Hippocampal formation (tissue), 2 donors: ENCODE data around the gene COL27A1.

Experiments used
- DNase-seq, 2 donors: peaks; one replicate each; lab custom pipeline; 2025; lab: John Stamatoyannopoulos, UW

Gene COL27A1

GRCh38 chr9:114168281-114169028, 13.1 kb downstream of the COL27A1 start:
- no peak for DNase-seq

- no peak for DNase-seq
Measured at GRCh38 chr9:114169029-114169951, 14.0 kb downstream of the COL27A1 start.

DNA sequence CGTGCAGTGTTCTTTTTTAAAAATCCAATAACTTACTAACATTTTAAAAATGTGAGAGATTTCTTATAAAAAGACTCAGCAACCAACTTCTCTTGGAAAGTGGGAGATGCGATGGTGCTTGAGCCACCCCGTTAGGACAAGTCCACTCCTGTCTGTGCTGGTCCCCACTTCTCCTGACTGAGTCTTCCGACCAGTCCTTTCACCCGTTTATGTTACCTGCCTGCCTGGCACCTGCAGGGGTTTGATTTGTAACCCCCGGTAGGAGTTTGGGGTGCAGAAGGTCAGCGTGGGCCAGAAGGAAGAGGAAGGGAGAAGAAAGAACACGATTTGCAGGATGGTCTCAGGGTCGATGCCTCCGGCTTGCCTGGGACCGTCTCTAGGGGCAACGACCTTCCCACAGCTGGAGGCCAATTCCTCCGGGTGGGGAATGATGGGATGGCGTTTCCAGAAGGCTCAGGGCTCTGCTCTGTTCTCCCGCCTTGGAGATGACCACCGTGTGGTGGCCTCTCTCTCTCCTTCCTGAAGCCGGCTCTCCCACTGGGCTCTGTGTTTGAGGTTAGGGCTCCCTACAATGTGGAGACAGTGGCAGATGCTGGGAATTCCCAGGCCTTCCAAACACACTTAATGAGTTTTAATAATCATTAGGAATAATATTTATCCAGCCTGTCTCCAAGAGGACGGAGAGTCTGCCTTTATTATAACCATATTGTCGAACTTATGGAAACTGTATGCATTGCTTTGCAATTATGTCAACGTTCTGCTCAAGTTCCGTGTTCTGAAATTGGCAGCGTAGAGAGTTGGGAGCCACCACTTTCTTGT, 14.8 kb downstream of the COL27A1 start:
- no peak for DNase-seq

- no peak for DNase-seq
Measured at GRCh38 chr9:114170771-114171461, 15.6 kb downstream of the COL27A1 start.

- DNase-seq = no peak
Measured at GRCh38 chr9:114171500-114171899, 16.2 kb downstream of the COL27A1 start.

DNA sequence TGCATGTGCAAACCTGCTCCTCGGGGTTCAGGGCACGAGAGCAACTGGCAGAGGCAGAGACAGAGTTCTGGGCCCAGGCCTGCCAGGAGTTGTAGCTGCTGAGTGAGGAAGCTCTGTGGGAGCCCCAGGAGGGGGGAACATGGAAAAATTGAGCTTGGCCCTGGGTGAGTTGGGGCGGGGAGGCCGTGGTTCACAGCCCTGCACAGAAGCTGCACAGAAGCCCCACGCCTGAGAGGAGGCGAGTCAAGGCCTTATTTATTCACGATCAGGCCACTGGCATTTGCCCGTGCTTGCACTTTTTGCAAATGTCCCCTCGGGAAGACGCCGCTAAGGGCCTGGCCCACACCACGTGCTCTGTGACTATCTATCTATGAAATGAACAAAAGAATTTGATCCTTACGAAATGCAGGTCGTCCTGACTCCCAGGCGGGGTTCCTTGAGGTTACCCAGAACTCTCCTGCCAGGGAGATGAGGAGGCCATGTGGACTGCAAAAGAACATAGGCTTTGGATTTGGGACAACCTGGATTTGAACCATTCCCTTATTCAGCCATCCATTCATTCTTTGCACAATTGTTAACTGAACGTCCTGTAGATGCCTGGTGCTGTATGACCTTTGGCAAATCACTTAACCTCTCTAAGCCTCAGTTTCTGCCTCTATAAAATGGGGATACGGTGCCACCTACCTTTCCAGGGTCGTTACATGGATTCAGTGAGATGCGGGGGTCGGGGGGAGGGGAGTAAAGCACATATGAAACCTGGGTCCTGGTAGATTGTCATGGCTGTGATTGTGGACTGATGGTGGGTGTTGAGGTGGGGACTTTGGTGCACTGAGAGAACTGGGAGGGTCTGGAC, 17.9 kb downstream of the COL27A1 start:
- no peak for DNase-seq

DNA sequence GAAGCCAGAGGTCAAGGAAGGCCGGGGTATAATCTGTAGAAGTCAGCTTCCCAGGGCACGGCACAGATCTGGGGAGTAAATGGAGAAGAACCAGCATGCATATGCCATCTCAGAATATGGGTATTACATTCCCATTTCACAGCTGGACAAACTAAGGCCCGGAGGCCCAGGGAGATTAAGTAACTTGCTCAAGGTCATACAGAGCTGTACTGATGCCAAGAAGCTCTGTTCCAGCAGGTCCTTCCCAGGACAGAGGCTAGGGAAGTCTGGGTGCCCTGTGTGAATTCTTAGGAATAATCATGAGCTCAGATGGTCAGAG, 19.2 kb downstream of the COL27A1 start:
- no peak for DNase-seq

DNA sequence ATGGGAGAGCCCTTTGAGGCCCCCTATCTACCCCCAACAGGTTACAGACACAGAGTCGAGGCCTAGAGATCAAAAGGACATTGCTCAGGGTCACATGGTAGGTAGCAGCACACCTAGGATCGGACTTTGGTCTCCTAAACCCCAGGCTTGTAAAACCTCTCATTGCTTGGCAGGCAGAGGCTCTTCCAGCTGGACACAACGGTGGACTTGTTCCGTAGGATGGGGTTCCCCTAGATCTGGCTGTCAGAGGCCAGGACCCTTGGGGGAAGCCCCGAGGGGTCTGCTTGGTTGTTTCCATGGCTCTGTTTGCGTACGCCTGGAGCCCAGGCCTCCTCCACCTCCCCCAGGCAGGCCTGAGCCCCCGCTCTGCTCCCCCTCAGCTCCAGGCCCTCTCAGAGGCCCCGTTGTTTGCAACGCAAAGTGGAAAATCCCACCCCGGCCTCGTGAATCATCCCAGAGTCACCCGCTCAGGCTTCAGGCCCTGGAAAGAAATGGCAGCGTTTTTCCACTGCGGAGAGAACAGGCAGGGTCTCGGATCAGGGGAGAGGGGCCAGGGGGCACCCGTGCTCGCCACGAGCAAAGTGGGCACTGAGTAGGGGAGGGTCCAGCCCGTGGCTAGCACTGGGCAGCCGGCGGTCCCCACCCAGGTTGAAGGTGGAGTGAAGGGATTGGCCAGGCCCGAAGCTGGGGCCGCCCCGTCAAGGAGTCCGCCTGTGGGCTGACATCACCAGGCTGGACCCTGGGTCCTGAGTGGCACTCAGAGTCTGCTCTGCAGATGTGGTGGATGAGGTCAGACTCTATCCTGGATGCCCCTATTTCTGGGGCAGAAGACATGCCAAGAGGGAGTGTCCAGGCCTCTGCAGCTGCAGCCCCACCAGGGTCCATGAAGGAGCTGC, 19.8 kb downstream of the COL27A1 start:
- DNase-seq = peak in 1 of 2 donors; percentile 56

DNA sequence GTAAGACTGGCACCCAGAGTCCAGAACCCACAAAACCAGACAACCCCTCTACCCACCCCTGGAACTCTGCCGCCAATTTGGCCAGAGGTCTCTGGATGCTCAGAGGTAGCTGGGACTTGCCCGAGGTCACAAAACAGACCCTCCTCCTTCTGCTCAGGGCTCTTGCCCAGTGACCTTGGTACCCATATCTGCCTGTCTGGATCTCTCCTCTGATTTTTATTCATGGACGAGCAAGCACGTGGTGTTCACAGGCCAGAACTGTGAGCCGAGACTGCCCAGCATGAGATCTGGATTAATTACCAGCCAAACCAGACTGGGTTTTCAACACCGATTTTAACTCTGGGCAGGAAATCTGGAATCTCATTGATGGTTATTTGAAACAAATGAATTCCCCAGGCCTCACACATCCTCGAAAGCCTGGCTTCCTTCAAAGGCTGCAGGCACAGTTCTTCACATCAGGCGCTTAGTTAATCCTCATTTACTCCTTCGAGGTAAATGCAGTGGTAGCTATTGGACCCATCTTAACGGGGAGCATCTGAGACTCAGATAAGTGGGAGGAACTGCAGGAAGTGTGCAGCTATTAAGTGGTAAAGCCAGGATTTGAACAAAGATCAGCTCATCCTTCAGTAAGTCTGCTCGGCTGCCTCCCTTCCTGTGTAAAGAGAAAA, 21.4 kb downstream of the COL27A1 start:
- DNase-seq = no peak

GRCh38 chr9:114177423-114178064, 22.2 kb downstream of the COL27A1 start:
- DNase-seq = no peak

DNA sequence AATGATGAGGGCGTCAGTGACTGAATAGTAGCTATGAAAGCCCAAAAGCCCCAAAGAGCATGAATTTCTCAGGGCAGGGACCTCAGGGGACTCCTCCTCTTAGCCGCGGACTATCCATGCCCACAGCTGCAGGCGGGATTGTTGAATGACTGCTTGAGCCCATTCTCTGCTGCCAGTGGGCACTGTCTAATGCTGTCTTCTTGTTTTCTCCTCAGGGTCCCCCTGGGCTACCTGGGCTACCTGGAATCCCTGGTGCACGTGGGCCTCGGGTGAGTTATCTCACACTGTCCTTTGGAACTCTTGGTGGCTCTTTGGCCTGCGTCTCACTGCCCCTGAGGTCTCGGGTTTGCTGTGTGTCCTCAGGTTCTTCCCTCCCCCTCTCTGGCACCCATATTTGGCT, 22.7 kb downstream of the COL27A1 start:
- DNase-seq = no peak

GRCh38 chr9:114178756-114179450, 23.6 kb downstream of the COL27A1 start:
- no peak for DNase-seq

DNA sequence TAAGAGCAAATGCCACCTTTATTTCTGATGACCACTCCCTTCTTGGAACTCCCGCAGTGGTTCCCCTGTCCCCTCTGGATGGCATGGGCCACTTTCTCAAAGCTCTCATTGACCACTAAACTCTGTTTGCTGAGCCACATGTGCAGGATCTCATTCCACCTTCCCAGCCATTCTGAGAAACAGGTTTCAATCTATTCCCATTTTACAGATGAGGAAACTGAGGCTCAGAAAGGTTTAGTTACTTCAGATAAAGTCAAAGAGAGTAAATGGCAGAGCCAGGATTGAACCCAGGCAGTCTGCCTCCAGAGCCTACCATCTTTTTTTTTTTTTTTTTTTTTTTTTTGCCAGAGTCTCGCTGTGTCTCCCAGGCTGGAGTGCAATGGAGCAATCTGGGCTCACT, 24.2 kb downstream of the COL27A1 start:
- no peak for DNase-seq

DNA sequence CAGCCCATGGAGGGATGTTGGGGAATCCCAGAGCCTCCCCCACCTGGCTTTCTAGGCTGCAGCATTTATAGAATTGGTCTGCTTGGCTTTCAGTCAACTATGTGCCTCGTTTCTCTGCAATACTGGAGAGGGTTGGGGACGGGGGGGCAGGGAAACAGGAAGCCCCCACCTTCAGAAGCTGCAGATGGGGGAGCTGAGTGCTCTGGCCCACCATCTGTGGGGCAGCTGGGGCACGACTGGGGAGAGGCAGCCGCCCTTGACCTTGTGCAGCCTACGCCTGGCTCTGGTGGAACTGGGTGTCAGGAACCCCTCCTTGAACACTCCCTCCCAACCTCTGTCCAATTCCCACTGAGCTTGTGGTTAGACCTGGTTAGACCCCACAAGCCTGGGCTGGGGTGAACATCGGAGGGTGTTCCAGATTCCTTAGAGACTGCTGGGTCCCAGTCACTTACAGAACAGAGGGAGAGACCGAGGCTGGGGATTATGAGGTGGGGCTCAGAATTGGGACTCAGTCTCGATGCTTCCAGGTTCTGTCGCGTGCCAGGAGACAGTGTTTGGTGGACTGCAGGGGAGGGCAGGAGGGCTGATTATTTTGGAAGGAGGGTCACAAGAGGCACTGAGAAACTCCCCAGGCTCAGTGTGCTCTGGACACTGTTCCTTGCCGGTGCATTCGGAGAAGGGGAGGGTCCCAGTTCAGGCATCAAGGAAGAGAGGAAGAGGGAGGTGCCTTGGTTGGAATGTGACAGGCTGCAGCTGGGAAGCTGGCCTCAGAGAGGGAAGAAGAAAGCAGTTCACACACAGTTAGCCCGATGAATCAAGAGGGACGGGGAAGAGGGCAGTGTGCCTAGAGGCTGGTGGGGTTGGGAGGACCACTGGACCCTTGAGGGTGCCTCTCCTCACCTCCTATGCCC, 25.6 kb downstream of the COL27A1 start:
- no peak for DNase-seq

DNA sequence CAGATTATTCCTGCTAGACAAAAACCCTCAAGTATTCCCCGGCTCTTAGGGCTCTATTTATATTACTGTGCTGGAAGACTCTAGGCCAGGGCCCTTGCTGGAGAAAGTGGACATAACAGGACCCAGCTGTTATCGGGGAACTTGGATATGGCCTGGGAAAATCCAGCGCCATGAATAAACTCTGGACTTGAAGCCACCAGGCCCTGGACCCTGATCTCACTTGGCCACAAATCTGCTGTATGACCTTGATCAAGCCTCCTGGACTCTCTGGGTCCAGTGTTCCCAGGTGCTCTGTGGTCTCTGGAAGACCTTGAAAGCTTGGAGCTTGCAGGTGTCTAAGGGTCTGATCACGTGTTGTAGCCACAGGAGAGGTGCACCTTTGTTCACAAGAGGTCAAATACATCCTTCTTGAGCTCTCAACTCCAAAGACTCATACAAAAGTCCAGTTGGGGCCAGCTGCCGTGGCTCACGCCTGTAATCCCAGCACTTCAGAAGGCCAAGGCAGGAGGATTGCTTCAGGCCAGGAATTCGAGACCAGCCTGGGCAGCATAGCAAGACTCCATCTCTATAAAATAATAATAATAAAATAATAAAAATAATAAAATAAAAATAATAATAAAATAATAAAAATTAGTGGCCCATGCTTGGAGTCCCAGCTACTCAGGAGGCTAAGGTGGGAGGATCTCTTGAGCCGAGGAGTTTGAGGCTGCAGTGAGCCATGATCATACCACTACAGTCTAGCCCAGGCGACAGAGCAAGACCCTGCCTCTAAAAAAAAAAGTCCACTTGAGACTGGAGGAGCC, 26.5 kb downstream of the COL27A1 start:
- DNase-seq = no peak

GRCh38 chr9:114183006-114183405, 27.7 kb downstream of the COL27A1 start:
- no peak for DNase-seq
